ENCODE data around the gene HOXB6. TPM values are rescaled to one million over a fixed set of nuclear protein-coding genes. Genes with fewer than 3 reads are reported as not detected.
A peak's percentile ranks its signal among the peaks of the same experiment; 100 is the strongest.

HOXB6 gene
- total RNA-seq, 4 donors from 2014 or later, result 0.66 to 5.1 (median 2.9) TPM

DNA sequence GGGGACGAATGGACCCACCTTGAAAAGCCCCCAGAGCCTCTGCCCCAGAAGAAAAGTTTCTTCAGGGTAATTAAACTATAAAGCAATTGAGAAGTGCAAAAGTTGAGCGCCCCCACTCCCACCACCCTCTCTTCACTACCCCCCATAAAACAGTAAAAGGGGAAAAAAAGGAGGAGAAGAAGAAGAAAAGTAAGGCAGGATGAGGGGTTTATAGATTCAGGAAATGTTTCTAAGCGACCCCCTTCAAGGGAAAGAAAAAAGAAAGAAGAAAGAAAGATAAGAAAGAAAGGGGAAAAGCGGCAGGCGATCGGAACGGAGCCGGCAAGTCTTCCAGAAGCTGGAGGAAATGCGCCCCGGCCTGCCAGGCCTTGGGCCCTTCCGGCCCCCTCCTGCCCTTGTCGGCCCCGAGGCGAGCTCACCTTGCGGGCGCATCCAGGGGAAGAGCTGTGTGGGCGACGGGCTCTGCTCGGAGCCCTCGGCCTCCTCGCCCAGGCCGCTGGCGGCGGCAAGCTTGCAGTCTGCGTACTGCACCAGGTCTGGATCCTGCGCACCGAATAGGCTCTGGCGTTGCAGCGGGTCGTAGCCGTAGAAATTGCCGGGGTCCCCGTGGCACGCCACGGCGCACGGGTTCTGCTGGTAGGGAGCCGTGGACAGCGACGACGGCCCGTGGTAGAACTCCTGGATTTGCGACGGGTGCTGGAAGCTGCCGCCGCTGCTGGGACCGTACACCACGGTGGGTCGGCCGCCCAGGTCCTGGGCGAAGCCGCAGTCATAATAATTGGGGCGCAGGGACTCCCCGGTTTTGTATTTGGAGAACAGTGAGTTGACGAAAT lies 9.3 kb upstream of the HOXB6 start:
- peaks cover 0 to 78% (median 18%) of the 10 kb centered on the region in 4 donors for H3K4me1 ChIP-seq
- DNase-seq (ENCODE audit: low spot score in 2 of 2), result no peak
- no peaks in the 10 kb centered on the region for H3K9me3 ChIP-seq
- peak overlapping the region in 3 of 4 donors; percentile 21 to 71 (median 57) for H3K4me3 ChIP-seq
- WGBS, 2 donors, result 5 to 8% methylated on average over 41 to 46 of the region's 55 CpGs
- TF ChIP-seq EP300 (IDR thresholded peaks at IDR 0.05), result no peak
- TF ChIP-seq POLR2A (IDR thresholded peaks at IDR 0.05), result no peak
- TF ChIP-seq CTCF (IDR thresholded peaks at IDR 0.05), result no peak
- peaks cover 5 to 98% of the 10 kb centered on the region in 2 donors for H3K27me3 ChIP-seq
- H3K36me3 ChIP-seq, result no peaks in the 10 kb centered on the region
- H3K27ac ChIP-seq, result peak overlapping the region in 2 of 4 donors; percentile 79 to 86

DNA sequence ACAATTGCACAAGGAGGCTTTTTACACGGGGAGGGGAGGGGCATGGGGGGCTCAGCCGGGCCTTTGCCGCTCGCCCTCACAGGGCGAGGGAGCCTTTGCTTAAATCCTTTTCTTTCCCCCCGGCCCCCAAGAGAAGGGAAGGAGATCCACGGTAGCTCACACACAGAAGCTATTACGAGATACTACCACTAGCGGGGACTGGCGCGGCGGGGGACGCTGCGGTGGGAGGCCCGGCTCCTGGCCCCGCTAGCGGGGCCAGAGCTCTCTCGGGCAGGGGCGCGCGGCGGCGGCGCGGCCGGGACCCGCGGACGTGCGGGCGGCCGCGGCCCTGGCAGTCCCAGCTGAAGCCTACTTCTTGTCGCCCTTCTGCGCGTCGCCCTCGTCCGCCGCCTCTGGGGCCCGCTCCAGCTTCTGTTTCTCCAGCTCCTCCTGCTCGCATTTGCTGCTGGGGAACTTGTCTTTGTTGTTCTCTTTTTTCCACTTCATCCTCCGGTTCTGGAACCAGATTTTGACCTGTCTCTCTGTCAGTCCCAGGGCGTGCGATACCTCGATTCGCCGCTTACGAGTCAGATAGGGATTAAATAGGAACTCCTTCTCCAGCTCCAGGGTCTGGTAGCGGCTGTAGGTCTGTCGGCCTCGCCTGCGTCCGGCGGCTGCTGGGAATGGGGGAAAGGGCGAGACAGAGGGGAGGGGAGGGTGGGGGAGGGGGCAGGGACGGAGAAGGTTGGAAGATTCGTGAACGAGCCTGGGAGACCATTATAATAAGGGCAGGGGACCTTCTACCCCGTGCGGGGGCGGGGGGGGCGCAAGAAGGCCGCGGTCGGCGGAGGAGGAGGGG lies 8.3 kb upstream of the HOXB6 start:
- H3K36me3 ChIP-seq, result no peaks in the 10 kb centered on the region
- WGBS, 2 donors, result 1 to 3% methylated on average over 62 to 67 of the region's 67 CpGs
- no peak for DNase-seq (ENCODE audit: low spot score in 2 of 2)
- no peaks in the 10 kb centered on the region for H3K9me3 ChIP-seq
- H3K4me1 ChIP-seq, result peaks cover 0 to 69% (median 18%) of the 10 kb centered on the region in 4 donors
- TF ChIP-seq CTCF (IDR thresholded peaks at IDR 0.05) (peak in 4 of 5 experiments; percentile 8 to 47 (median 34)), POLR2A (IDR thresholded peaks at IDR 0.05) (no peak)
- H3K4me3 ChIP-seq, result peak overlapping the region; percentile 30 to 71 (median 46)
- peak overlapping the region; percentile 12 to 86 (median 76) for H3K27ac ChIP-seq
- H3K27me3 ChIP-seq, result peaks cover 5 to 98% of the 10 kb centered on the region in 2 donors

- TF ChIP-seq POLR2A (IDR thresholded peaks at IDR 0.05) (no peak), EP300 (IDR thresholded peaks at IDR 0.05) (no peak), CTCF (IDR thresholded peaks at IDR 0.05) (no peak)
- 4 to 5% methylated on average over 15 of the region's 15 CpGs for WGBS, 2 donors
- Histone ChIP-seq H3K27ac (peak overlapping the region in 3 of 4 donors; percentile 73 to 86 (median 79)), H3K4me3 (peak overlapping the region; percentile 30 to 71 (median 46)), H3K36me3 (no peaks in the 10 kb centered on the region), H3K9me3 (no peaks in the 10 kb centered on the region), H3K27me3 (peaks cover 5 to 98% of the 10 kb centered on the region in 2 donors), H3K4me1 (peaks cover 0 to 63% (median 18%) of the 10 kb centered on the region in 4 donors)
- DNase-seq (ENCODE audit: low spot score in 2 of 2), result no peak
Observed at GRCh38 chr17:48612456-48612853, 7.7 kb upstream of the HOXB6 start.

DNA sequence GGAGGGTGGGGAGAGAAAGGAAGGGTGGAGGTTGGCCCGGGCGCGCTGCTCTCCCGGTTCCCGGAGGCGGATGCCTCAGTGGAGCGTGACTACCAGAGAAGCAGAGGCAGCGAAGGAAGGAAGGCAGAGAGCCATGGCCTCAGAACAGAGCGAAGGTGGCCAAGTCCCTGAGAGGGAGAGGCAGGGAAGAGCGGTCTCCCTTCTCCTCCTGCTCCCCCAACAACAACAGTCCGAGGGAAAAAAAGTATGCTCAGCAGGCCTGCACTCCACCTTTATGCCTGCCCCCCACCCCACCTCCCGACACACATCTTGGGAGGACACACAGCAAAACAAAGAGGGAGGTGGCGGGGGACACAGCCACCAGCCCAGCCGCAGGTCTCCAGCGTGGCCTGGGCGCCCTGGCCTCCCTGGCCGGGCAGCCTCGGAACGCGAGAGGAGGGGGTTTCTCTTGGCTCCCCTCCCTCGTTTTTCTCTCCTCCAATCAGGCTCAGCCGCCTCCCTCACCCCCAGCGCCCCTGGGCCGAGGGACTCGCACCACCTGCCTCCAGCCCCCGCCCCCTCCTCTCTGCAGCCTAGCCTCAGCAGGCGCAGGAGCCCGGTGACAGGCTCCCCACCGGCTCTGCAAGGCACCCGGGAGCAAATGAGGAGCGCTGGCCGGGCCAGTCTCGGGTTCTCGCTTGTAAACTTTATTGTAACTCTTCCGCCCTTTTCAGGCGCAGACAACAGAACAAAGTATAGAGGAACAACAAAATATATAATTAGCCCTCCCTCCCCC lies 7.1 kb upstream of the HOXB6 start:
- no peak for TF ChIP-seq POLR2A (IDR thresholded peaks at IDR 0.05)
- TF ChIP-seq EP300 (IDR thresholded peaks at IDR 0.05), result no peak
- no peak for TF ChIP-seq CTCF (IDR thresholded peaks at IDR 0.05)
- DNase-seq (ENCODE audit: low spot score in 2 of 2), result no peak
- peaks cover 5 to 98% of the 10 kb centered on the region in 2 donors for H3K27me3 ChIP-seq
- H3K4me3 ChIP-seq, result peak overlapping the region; percentile 36 to 71 (median 55)
- peak overlapping the region in 3 of 4 donors; percentile 73 to 86 (median 79) for H3K27ac ChIP-seq
- no peaks in the 10 kb centered on the region for H3K9me3 ChIP-seq
- 5 to 13% methylated on average over 34 to 35 of the region's 36 CpGs for WGBS, 2 donors
- no peaks in the 10 kb centered on the region for H3K36me3 ChIP-seq
- H3K4me1 ChIP-seq, result peaks cover 0 to 62% (median 18%) of the 10 kb centered on the region in 4 donors
